ENCODE data around the gene SCAMP4. TPM values are rescaled to one million over a fixed set of nuclear protein-coding genes. Genes with fewer than 3 reads are reported as not detected.
A peak's percentile ranks its signal among the peaks of the same experiment; 100 is the strongest.

The SCAMP4 gene
- total RNA-seq, 1 donor from 2014 or later = 322 TPM

- no peaks in the 10 kb centered on the region for H3K36me3 ChIP-seq
- peak overlapping the region; percentile 87 to 100 for H3K27ac ChIP-seq
- H3K4me1 ChIP-seq = peaks cover 11 to 14% of the 10 kb centered on the region in 2 donors
- H3K4me3 ChIP-seq = peak overlapping the region; percentile 72 to 95
- DNase-seq (ENCODE audit: low spot score in 2 of 2) = no peak
- no peak for TF ChIP-seq CTCF (IDR thresholded peaks at IDR 0.05)
- no peaks in the 10 kb centered on the region for H3K9me3 ChIP-seq
- intact Hi-C loops (cut with DNase I) = loop anchor here (2.0 kb wide), 1 partner anchor 74 kb away; no protein-coding TSS in a partner anchor
- no peaks in the 10 kb centered on the region for H3K27me3 ChIP-seq
These were observed 37.8 kb downstream of the SCAMP4 start for GRCh38 chr19:1942934-1943555.

DNA sequence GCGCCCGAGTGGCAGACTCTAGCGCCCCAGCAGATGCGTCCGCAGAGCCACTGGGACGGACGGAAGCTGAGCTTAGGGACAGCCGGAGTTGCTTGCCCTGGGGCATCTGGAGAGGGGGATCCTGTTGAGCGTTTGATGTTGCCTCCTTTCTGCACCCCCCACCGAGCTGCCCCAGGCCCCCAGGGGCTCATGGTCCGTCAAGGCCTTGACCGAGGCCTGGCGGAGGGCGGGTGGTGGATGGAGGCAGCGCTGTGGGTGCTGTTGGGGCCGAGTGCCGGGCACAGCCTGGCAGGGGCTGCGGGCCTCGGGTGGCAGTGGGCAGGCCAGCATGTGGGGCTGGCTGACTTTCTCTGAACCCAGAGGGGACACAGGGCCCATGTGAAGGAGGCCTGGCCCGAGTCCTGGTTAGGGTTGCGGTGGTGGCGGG, 38.5 kb downstream of the SCAMP4 start:
- intact Hi-C loops (cut with DNase I) = loop anchor here (2.0 kb wide), 1 partner anchor 73 kb away; no protein-coding TSS in a partner anchor
- H3K27me3 ChIP-seq = no peaks in the 10 kb centered on the region
- TF ChIP-seq CTCF (IDR thresholded peaks at IDR 0.05) = no peak
- no peak overlapping the region for H3K27ac ChIP-seq
- H3K4me1 ChIP-seq = peaks cover 11 to 14% of the 10 kb centered on the region in 2 donors
- no peaks in the 10 kb centered on the region for H3K9me3 ChIP-seq
- no peak overlapping the region for H3K4me3 ChIP-seq
- H3K36me3 ChIP-seq = no peaks in the 10 kb centered on the region
- DNase-seq (ENCODE audit: low spot score in 2 of 2) = no peak

DNA sequence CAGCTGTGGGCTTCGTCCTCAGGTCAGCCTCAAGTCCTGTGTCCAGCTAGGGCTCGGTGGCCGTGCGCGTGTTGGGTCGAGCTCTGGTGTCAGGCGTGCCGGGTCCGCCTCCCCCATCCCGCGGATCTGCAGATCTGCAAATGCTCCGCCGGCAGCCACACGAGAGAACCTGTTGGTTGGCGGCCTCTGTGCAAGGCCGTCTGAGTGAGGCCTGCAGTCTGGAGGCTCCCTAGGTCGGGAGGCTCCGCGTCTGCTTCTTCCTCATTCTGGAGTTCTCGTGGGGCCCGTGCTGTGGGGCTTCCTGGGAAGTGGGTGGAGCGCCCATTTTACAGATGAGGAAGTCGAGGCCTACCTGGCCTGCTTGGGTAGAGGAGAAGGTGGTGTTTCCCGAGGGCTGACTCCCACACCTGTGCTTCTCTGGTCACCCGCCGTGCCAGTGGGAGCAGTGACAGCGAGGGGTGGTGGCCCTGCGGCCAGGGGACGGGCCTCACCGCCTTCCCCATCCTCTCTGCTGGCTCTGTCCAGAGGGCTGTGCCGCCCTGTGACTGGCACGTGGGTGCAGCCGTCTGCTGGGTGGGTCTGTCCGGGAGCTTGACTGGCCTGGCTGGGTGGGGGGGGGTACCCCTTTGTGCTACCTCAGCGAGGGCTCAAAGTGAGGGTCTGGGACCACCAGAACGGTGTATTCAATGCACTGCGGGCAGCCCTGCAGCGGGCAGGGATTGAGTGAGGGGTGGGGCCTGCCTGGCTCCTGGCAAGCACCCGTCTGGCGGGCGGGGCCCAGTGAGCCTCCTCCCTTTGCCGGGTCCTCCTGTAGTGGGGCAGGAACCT, 39.1 kb downstream of the SCAMP4 start:
- no peak for DNase-seq (ENCODE audit: low spot score in 2 of 2)
- Histone ChIP-seq H3K27ac (no peak overlapping the region), H3K4me3 (no peak overlapping the region), H3K9me3 (no peaks in the 10 kb centered on the region), H3K4me1 (peaks cover 11 to 14% of the 10 kb centered on the region in 2 donors), H3K36me3 (no peaks in the 10 kb centered on the region), H3K27me3 (no peaks in the 10 kb centered on the region)
- intact Hi-C loops (cut with DNase I) = no loop called here
- no peak for TF ChIP-seq CTCF (IDR thresholded peaks at IDR 0.05)

DNA sequence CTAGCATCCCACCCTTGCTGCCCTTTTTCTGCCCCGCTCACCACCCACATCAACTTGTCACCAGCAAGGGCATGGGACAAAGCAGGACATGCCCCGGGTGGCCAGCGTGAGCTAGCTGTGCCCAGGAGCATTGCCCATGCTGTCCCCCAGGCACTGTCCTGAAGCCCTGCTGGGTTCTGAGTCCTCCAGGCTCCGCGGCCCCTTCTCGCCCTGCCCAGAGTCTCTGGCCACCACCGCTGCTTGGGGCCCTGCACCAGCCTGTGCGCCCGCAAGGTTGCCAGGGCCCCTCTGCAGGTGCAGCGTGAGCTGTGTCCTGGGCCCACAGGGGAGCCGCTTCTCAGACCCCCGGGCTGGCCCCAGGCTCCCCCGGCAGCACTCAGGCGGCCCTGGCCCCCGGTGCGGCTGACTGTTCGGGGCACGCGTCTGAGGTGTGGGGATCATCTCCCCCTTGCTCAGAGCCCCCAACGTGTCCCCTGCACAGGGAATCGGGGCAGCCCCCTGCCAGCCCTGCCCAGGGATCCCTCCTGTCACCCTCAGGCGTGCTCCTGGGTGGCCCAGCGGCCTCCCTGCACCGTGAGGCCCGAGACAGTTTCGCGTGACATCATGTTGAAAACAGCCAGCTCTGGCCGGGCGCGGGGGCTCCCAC, 39.8 kb downstream of the SCAMP4 start:
- Histone ChIP-seq H3K4me3 (no peak overlapping the region), H3K9me3 (no peaks in the 10 kb centered on the region), H3K4me1 (peaks cover 6 to 9% of the 10 kb centered on the region in 2 donors), H3K27me3 (no peaks in the 10 kb centered on the region), H3K36me3 (no peaks in the 10 kb centered on the region), H3K27ac (no peak overlapping the region)
- intact Hi-C loops (cut with DNase I) = no loop called here
- no peak for TF ChIP-seq CTCF (IDR thresholded peaks at IDR 0.05)
- no peak for DNase-seq (ENCODE audit: low spot score in 2 of 2)

GRCh38 chr19:1945899-1946298, 40.7 kb downstream of the SCAMP4 start:
- Histone ChIP-seq H3K36me3 (no peaks in the 10 kb centered on the region), H3K27ac (no peak overlapping the region), H3K27me3 (no peaks in the 10 kb centered on the region), H3K9me3 (no peaks in the 10 kb centered on the region), H3K4me3 (no peak overlapping the region), H3K4me1 (peaks cover 6 to 9% of the 10 kb centered on the region in 2 donors)
- intact Hi-C loops (cut with DNase I) = no loop called here
- DNase-seq (ENCODE audit: low spot score in 2 of 2) = no peak
- TF ChIP-seq CTCF (IDR thresholded peaks at IDR 0.05) = peak in 2 of 3 experiments; percentile 48
